GM10248 (cell line): ENCODE data around the gene CRYZL1.

Experiments used
- CTCF ChIA-PET: fragments of 300-600 bp; sonication (Branson Sonifier 250); formaldehyde crosslinking; extraction: SDS; loops from one replicate; lab custom pipeline; 2021; ENCODE audit warnings: antibody characterized with exemption; lab: Yijun Ruan, JAX
- POLR2A ChIA-PET: fragments of 350-650 bp; sonication (Branson Sonifier 250); formaldehyde crosslinking; extraction: SDS; loops from one replicate; lab custom pipeline; 2020; ENCODE audit warnings: antibody characterized with exemption; lab: Yijun Ruan, JAX
- DNase-seq: peaks from one replicate; pipeline ENCODE4 v3.0.0; 2012; ENCODE audit errors: extremely low spot score
- TF ChIP-seq, protein P1 (sequence below): IDR thresholded peaks from 2 replicates; pipeline ENCODE4 v1.5.1; 2012; ENCODE audit warnings: mild to moderate bottlenecking, low read depth; ENCODE audit errors: extremely low read depth, missing control alignments, control extremely low read depth

The CRYZL1 gene

DNA sequence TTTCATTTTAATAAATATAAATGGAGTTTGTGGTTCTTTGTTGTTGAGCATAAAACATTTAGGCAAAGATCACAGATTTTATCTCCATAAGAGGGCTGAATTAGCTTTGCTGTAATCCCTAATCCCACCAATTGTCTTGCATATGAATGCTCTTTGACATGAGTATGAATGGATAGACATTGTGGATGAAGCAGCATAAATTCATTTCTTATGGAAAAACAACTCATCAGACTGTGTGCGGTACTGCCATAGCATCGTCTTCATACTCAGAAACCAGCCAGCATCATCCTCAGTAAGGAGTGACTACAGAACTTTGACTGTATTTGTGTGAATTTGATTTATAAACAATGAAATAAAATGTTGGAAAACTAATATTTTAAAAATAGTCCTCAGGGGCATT is 79.2 kb downstream of the CRYZL1 start:
- POLR2A ChIA-PET = no interaction called here
- no peak for DNase-seq
- CTCF ChIA-PET = interaction anchor here (1.2 kb wide), 1 partner anchor 13 kb away, joined by 3 read pairs; no protein-coding TSS in a partner anchor
- TF ChIP-seq, protein P1, sequence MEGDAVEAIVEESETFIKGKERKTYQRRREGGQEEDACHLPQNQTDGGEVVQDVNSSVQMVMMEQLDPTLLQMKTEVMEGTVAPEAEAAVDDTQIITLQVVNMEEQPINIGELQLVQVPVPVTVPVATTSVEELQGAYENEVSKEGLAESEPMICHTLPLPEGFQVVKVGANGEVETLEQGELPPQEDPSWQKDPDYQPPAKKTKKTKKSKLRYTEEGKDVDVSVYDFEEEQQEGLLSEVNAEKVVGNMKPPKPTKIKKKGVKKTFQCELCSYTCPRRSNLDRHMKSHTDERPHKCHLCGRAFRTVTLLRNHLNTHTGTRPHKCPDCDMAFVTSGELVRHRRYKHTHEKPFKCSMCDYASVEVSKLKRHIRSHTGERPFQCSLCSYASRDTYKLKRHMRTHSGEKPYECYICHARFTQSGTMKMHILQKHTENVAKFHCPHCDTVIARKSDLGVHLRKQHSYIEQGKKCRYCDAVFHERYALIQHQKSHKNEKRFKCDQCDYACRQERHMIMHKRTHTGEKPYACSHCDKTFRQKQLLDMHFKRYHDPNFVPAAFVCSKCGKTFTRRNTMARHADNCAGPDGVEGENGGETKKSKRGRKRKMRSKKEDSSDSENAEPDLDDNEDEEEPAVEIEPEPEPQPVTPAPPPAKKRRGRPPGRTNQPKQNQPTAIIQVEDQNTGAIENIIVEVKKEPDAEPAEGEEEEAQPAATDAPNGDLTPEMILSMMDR = no peak

DNA sequence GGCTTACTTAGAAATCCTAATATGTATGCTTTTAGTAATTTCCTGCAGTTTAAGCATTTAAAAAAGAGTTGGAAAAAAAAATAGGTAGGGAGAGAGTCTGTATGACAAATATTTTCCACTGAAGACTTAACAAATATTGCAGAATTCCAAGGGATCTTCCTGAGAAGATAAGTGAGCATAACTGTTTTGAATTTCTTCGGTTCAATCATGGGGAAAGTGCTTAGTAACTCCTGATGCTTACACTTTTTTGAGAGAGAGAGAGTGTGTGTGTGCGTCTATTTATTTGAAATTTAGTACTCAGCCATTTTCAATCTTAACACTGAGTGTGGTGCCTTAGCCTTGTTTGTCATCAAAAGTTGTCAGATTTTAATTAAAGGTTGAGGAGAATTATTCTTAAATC is 80.2 kb downstream of the CRYZL1 start:
- CTCF ChIA-PET = no interaction called here
- no peak for DNase-seq

DNA sequence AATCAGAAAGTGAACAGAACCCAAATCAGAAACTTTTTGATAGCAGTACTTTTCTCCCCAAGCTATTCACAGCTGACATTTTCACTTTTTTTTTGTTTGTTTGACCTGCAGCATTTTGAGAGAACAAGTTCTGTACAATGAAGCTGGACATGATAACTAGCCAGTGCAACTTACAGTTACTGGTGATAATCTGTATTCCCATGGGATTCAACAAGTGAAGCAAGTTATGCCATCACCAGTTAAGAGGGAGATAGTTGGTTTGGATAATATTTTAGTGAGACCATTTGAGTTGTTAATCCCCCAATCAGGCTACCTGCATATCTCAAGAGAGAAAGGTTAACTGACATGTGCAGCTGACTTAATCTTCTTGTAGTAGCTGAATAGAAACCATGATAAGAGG is 80.6 kb downstream of the CRYZL1 start:
- TF ChIP-seq, protein P1 = no peak
- no peak for DNase-seq
- ChIA-PET POLR2A (interaction anchor here (1.0 to 1.1 kb wide), 2 partner anchors 10 to 11 kb away, joined by 3 to 4 read pairs; no protein-coding TSS in a partner anchor), CTCF (no interaction called here)

More for the DNA sequence above, 80.2 kb downstream of the CRYZL1 start:
- TF ChIP-seq, protein P1 = no peak
- POLR2A ChIA-PET = interaction anchor here (1.0 kb wide), 1 partner anchor 10 kb away, joined by 4 read pairs; no protein-coding TSS in a partner anchor

DNA sequence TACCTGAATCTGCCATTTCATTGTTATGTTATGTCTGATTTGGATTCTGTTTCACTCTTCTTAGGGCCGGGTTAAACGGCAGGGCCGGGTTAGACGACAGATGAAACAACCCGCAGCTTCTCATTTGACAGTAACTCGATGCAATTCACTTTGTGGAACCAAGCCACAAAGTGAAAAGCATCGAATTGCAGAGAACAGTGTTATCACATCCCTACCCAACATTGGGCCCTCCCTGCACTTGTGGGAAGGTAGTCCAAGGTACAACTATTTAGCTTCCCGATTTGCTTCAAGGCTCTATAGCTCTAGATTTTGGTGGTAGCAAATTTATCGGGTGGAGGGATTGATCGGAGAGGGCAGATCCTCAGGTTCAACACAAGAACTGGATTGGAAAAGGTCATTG is 81.7 kb downstream of the CRYZL1 start:
- ChIA-PET POLR2A (interaction anchor here (0.6 to 1.1 kb wide), 3 partner anchors 10 to 29 kb away, joined by 3 read pairs; partner anchors contain the start of gene DONSON), CTCF (interaction anchor here (1.1 kb wide), 1 partner anchor 10 kb away, joined by 5 read pairs; no protein-coding TSS in a partner anchor)
- DNase-seq = no peak
- TF ChIP-seq, protein P1 = no peak

DNA sequence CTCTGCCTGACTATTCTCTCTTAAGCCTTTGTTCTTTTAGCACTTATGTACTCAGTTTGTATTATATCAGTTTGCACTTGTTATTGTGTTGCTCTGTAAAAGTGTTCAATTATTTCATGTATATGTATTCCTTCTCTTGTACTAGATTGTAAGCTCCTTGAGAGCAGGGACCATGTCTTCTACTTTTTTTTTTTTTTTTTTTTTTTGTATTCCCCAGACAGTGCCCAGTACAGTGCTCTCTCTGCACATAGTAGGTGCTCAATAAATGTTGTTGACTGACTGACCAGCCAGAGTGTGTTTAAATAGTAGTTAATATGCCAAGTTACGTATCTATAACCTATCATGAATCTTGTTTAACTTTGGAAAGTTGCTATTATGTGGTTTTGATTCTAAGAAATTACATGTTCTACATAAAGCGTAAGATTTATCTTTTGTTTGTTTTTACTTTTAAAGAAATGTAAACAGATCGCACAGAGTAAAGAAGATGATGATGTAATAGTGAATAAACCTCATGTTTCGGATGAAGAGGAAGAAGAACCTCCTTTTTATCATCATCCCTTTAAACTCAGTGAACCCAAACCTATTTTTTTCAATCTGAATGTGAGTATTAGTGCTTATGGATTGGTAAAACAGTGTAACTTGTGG is 82.6 kb downstream of the CRYZL1 start:
- no peak for DNase-seq
- POLR2A ChIA-PET = interaction anchor here (1.0 kb wide), 1 partner anchor 30 kb away, joined by 3 read pairs; the partner anchor contains the start of gene DONSON
- TF ChIP-seq, protein P1 = no peak
- CTCF ChIA-PET = interaction anchor here (3.6 kb wide), 1 partner anchor 47 kb away, joined by 15 read pairs; no protein-coding TSS in a partner anchor

DNA sequence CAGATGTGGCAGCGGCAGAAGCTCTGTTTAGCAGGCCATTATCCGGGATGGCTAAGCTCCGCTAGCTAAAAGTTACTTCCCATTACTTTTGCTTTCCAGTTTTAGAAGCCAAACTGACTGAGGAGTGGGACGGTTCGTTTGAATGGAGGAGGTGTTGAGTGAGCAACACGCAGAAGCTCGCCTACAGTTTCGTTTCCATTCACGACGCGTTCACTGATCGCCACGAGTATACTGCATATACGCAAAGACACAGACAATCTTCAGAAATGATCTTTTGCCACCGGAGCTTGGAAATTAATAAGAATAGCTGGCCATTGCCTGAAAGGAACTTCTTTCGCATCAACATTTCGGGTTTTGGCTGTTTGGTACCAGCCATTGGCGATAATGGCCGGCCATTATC is 84.1 kb downstream of the CRYZL1 start:
- TF ChIP-seq, protein P1 = no peak
- CTCF ChIA-PET = interaction anchor here (0.9 to 3.6 kb wide), 6 partner anchors 9 to 48 kb away, joined by 3 to 15 read pairs (median 4); partner anchors contain the start of genes DONSON and SON
- POLR2A ChIA-PET = interaction anchor here (0.7 to 1.1 kb wide), 3 partner anchors 10 to 15 kb away, joined by 3 to 4 read pairs (median 4); partner anchors contain the start of gene GART
- no peak for DNase-seq
